HG03354 (cell line): ENCODE measurements around the gene ESPN.

ENCODE experiments used
- ATAC-seq: cut with Tn5 transposase; IDR thresholded peaks from one replicate; pipeline ENCODE4 v1.9.1; 2021; ENCODE audit warnings: mild to moderate bottlenecking; ENCODE audit not compliant: unreplicated experiment, poor library complexity, severe bottlenecking

Gene ESPN

GRCh38 chr1:6461051-6461530, 36.5 kb downstream of the ESPN start:
- ATAC-seq = no peak

- no peak for ATAC-seq
Observed at GRCh38 chr1:6461538-6462411, 37.2 kb downstream of the ESPN start.

GRCh38 chr1:6462412-6463119, 38.0 kb downstream of the ESPN start:
- no peak for ATAC-seq

- no peak for ATAC-seq
Observed at GRCh38 chr1:6463120-6463412, 38.5 kb downstream of the ESPN start.

- no peak for ATAC-seq
Observed at GRCh38 chr1:6464514-6464836, 39.9 kb downstream of the ESPN start.

- no peak for ATAC-seq
Observed at GRCh38 chr1:6464915-6465314, 40.3 kb downstream of the ESPN start.

GRCh38 chr1:6465461-6466005, 41.0 kb downstream of the ESPN start:
- ATAC-seq = no peak

- no peak for ATAC-seq
Observed at GRCh38 chr1:6466023-6466422, 41.4 kb downstream of the ESPN start, which contains the start of gene TNFRSF25. TNFRSF25 (minus strand) TSS chr1:6466173; CDS start chr1:6466107, 66 bp downstream.

- ATAC-seq = no peak
Observed at GRCh38 chr1:6466751-6467150, 42.2 kb downstream of the ESPN start.

- no peak for ATAC-seq
Observed at GRCh38 chr1:6467224-6467623, 42.6 kb downstream of the ESPN start.

GRCh38 chr1:6467744-6468688, 43.4 kb downstream of the ESPN start:
- ATAC-seq = no peak

GRCh38 chr1:6468729-6469461, 44.3 kb downstream of the ESPN start:
- ATAC-seq = no peak

- ATAC-seq = no peak
Observed at GRCh38 chr1:6470132-6471085, 45.8 kb downstream of the ESPN start.

- ATAC-seq = no peak
Observed at GRCh38 chr1:6471086-6471969, 46.8 kb downstream of the ESPN start.

- no peak for ATAC-seq
Observed at GRCh38 chr1:6471970-6472368, 47.4 kb downstream of the ESPN start.

- no peak for ATAC-seq
Observed at GRCh38 chr1:6472391-6472790, 47.8 kb downstream of the ESPN start.

GRCh38 chr1:6473156-6473555, 48.6 kb downstream of the ESPN start:
- no peak for ATAC-seq
